ENCODE measurements around the gene HCN1. TPM values are rescaled to one million over a fixed set of nuclear protein-coding genes. Genes with fewer than 3 reads are reported as not detected.
"Not testable (repeated sequence)": the region's sequence is repeated elsewhere in the genome, so short reads cannot be mapped to it uniquely, and the experiment has no call there.

Gene HCN1
- total RNA-seq, 1 donor from 2014 or later, result 1.2 TPM

- Mint-ChIP-seq H3K4me3 (no peak overlapping the region), H3K4me1 (no peaks in the 10 kb centered on the region), H3K9me3 (no peaks in the 10 kb centered on the region), H3K27ac (ENCODE audit: unreplicated experiment) (no peak overlapping the region), H3K36me3 (ENCODE audit: low read depth) (no peaks in the 10 kb centered on the region), H3K27me3 (ENCODE audit: low read depth) (no peaks in the 10 kb centered on the region)
- no peak for DNase-seq (ENCODE audit: low read depth, low spot score)
- no peak for TF ChIP-seq CTCF (conservative IDR thresholded peaks at IDR 0.05)
Measured at GRCh38 chr5:45604092-45604491, 92.1 kb downstream of the HCN1 start.

- no peak for DNase-seq (ENCODE audit: low read depth, low spot score)
- H3K4me3 Mint-ChIP-seq, result no peak overlapping the region
- no peak for TF ChIP-seq CTCF (conservative IDR thresholded peaks at IDR 0.05)
- no peaks in the 10 kb centered on the region for H3K4me1 Mint-ChIP-seq
- H3K9me3 Mint-ChIP-seq, result no peaks in the 10 kb centered on the region
- H3K27ac Mint-ChIP-seq (ENCODE audit: unreplicated experiment), result no peak overlapping the region
- no peaks in the 10 kb centered on the region for H3K36me3 Mint-ChIP-seq (ENCODE audit: low read depth)
- no peaks in the 10 kb centered on the region for H3K27me3 Mint-ChIP-seq (ENCODE audit: low read depth)
Measured at GRCh38 chr5:45601424-45601823, 94.8 kb downstream of the HCN1 start.

- no peaks in the 10 kb centered on the region for H3K27me3 Mint-ChIP-seq (ENCODE audit: low read depth)
- H3K4me3 Mint-ChIP-seq, result no peak overlapping the region
- no peaks in the 10 kb centered on the region for H3K4me1 Mint-ChIP-seq
- H3K9me3 Mint-ChIP-seq, result peaks cover 1% of the 10 kb centered on the region
- H3K36me3 Mint-ChIP-seq (ENCODE audit: low read depth), result no peaks in the 10 kb centered on the region
- TF ChIP-seq CTCF (conservative IDR thresholded peaks at IDR 0.05), result no peak
- no peak overlapping the region for H3K27ac Mint-ChIP-seq (ENCODE audit: unreplicated experiment)
- no peak for DNase-seq (ENCODE audit: low read depth, low spot score)
Measured at GRCh38 chr5:45596320-45596719, 99.9 kb downstream of the HCN1 start.

GRCh38 chr5:45586001-45586400, 110.2 kb downstream of the HCN1 start:
- not testable (repeated sequence) for H3K9me3 Mint-ChIP-seq; H3K27ac Mint-ChIP-seq (ENCODE audit: unreplicated experiment); H3K36me3 Mint-ChIP-seq (ENCODE audit: low read depth); DNase-seq (ENCODE audit: low read depth, low spot score); H3K4me3 Mint-ChIP-seq; H3K27me3 Mint-ChIP-seq (ENCODE audit: low read depth); H3K4me1 Mint-ChIP-seq

- no peak for TF ChIP-seq CTCF (conservative IDR thresholded peaks at IDR 0.05)
- H3K27ac Mint-ChIP-seq (ENCODE audit: unreplicated experiment), result no peak overlapping the region
- no peak for DNase-seq (ENCODE audit: low read depth, low spot score)
- no peaks in the 10 kb centered on the region for H3K27me3 Mint-ChIP-seq (ENCODE audit: low read depth)
- H3K9me3 Mint-ChIP-seq, result peaks cover 3% of the 10 kb centered on the region
- no peaks in the 10 kb centered on the region for H3K36me3 Mint-ChIP-seq (ENCODE audit: low read depth)
- H3K4me3 Mint-ChIP-seq, result no peak overlapping the region
- H3K4me1 Mint-ChIP-seq, result no peaks in the 10 kb centered on the region
Measured at GRCh38 chr5:45578270-45578669, 117.9 kb downstream of the HCN1 start.

GRCh38 chr5:45568813-45569212, 127.4 kb downstream of the HCN1 start:
- no peaks in the 10 kb centered on the region for H3K27me3 Mint-ChIP-seq (ENCODE audit: low read depth)
- no peaks in the 10 kb centered on the region for H3K9me3 Mint-ChIP-seq
- H3K36me3 Mint-ChIP-seq (ENCODE audit: low read depth), result no peaks in the 10 kb centered on the region
- no peak overlapping the region for H3K4me3 Mint-ChIP-seq
- H3K4me1 Mint-ChIP-seq, result no peaks in the 10 kb centered on the region
- no peak for TF ChIP-seq CTCF (conservative IDR thresholded peaks at IDR 0.05)
- H3K27ac Mint-ChIP-seq (ENCODE audit: unreplicated experiment), result no peak overlapping the region
- DNase-seq (ENCODE audit: low read depth, low spot score), result no peak

Data from neural crest cell (in vitro differentiated cells).